NT2/D1 (cell line): ENCODE data around the gene KRT39.

ENCODE experiments used
- DNase-seq: peaks from one replicate; pipeline ENCODE4 v3.0.0-alpha.2; 2011; ENCODE audit warnings: low read depth, low spot score
- H3K27me3 ChIP-seq: 2 replicates; pipeline ENCODE4 v1.6.0; 2011; ENCODE audit warnings: mild to moderate bottlenecking; ENCODE audit not compliant: insufficient read length, insufficient read depth
- H3K36me3 ChIP-seq: 2 replicates; pipeline ENCODE4 v1.6.1; 2011; ENCODE audit warnings: mild to moderate bottlenecking, low read length, mixed read lengths; ENCODE audit not compliant: insufficient read depth, insufficient read length
- H3K4me1 ChIP-seq: 2 replicates; pipeline ENCODE4 v1.5.1; 2011; ENCODE audit not compliant: insufficient read depth, insufficient read length
- H3K4me3 ChIP-seq: 2 replicates; pipeline ENCODE4 v1.5.1; 2011; ENCODE audit warnings: low read depth; ENCODE audit not compliant: insufficient read length
- H3K9ac ChIP-seq: 2 replicates; pipeline ENCODE4 v1.6.0; 2011; ENCODE audit warnings: low read depth; ENCODE audit not compliant: insufficient read length
- H3K9me3 ChIP-seq: 2 replicates; pipeline ENCODE4 v1.5.1; 2011; ENCODE audit warnings: mild to moderate bottlenecking, low read length; ENCODE audit not compliant: insufficient read depth
- SUZ12 ChIP-seq: IDR thresholded peaks from 2 replicates; pipeline ENCODE4 v1.6.1; 2011; ENCODE audit not compliant: insufficient read length, insufficient read depth; ENCODE audit errors: extremely low read depth
- YY1 ChIP-seq: IDR thresholded peaks from 2 replicates; pipeline ENCODE4 v1.6.1; 2011; ENCODE audit not compliant: insufficient read length, insufficient read depth
- ZNF274 ChIP-seq: IDR thresholded peaks from 2 replicates; pipeline ENCODE4 v1.6.1; 2011; ENCODE audit warnings: mild to moderate bottlenecking, low read depth, low read length

The KRT39 gene

GRCh38 chr17:40942553-40942952, 24.2 kb downstream of the KRT39 start:
- H3K27me3 ChIP-seq = no peaks in the 10 kb centered on the region
- H3K9ac ChIP-seq = no peak overlapping the region
- no peaks in the 10 kb centered on the region for H3K9me3 ChIP-seq
- no peak for DNase-seq
- H3K36me3 ChIP-seq = no peaks in the 10 kb centered on the region
- TF ChIP-seq ZNF274 (no peak), SUZ12 (no peak), YY1 (no peak)
- no peaks in the 10 kb centered on the region for H3K4me1 ChIP-seq
- H3K4me3 ChIP-seq = no peak overlapping the region

- no peak for DNase-seq
- Histone ChIP-seq H3K36me3 (no peaks in the 10 kb centered on the region), H3K27me3 (no peaks in the 10 kb centered on the region), H3K4me1 (no peaks in the 10 kb centered on the region), H3K9me3 (no peaks in the 10 kb centered on the region), H3K9ac (no peak overlapping the region), H3K4me3 (no peak overlapping the region)
- TF ChIP-seq YY1 (no peak), ZNF274 (no peak), SUZ12 (no peak)
These were observed 26.5 kb downstream of the KRT39 start for GRCh38 chr17:40940266-40940665.

GRCh38 chr17:40938981-40939380, 27.8 kb downstream of the KRT39 start:
- Histone ChIP-seq H3K36me3 (no peaks in the 10 kb centered on the region), H3K4me3 (no peak overlapping the region), H3K27me3 (no peaks in the 10 kb centered on the region), H3K9me3 (no peaks in the 10 kb centered on the region), H3K9ac (no peak overlapping the region), H3K4me1 (no peaks in the 10 kb centered on the region)
- no peak for TF ChIP-seq SUZ12
- TF ChIP-seq ZNF274 = no peak
- no peak for DNase-seq

GRCh38 chr17:40937384-40937819, 29.3 kb downstream of the KRT39 start, which contains the start of gene KRT23:
Gene KRT23, minus strand, starts transcription at chr17:40937646. Its CDS starts 1,043 bp downstream, at chr17:40936603.
- Histone ChIP-seq H3K9me3 (no peaks in the 10 kb centered on the region), H3K4me3 (no peak within 1 kb of the TSS), H3K4me1 (no peaks in the 10 kb centered on the region), H3K36me3 (no peaks in the 10 kb centered on the region), H3K27me3 (no peaks in the 10 kb centered on the region), H3K9ac (no peak within 1 kb of the TSS)
- DNase-seq = no peak
- TF ChIP-seq ZNF274 (no peak), YY1 (no peak)

- no peak for TF ChIP-seq YY1
- TF ChIP-seq SUZ12 = no peak
- no peak for TF ChIP-seq ZNF274
- no peak overlapping the region for H3K4me3 ChIP-seq
- no peak overlapping the region for H3K9ac ChIP-seq
- no peaks in the 10 kb centered on the region for H3K9me3 ChIP-seq
- no peaks in the 10 kb centered on the region for H3K36me3 ChIP-seq
- no peaks in the 10 kb centered on the region for H3K27me3 ChIP-seq
- no peaks in the 10 kb centered on the region for H3K4me1 ChIP-seq
- DNase-seq = no peak
These were observed 29.8 kb downstream of the KRT39 start for GRCh38 chr17:40936976-40937375.

GRCh38 chr17:40936437-40936971, 30.2 kb downstream of the KRT39 start:
- no peaks in the 10 kb centered on the region for H3K4me1 ChIP-seq
- DNase-seq = no peak
- no peaks in the 10 kb centered on the region for H3K9me3 ChIP-seq
- H3K27me3 ChIP-seq = no peaks in the 10 kb centered on the region
- no peaks in the 10 kb centered on the region for H3K36me3 ChIP-seq
- H3K4me3 ChIP-seq = no peak overlapping the region
- no peak overlapping the region for H3K9ac ChIP-seq
- TF ChIP-seq YY1 (no peak), ZNF274 (no peak), SUZ12 (no peak)

GRCh38 chr17:40935624-40936023, 31.1 kb downstream of the KRT39 start:
- Histone ChIP-seq H3K9me3 (no peaks in the 10 kb centered on the region), H3K4me3 (no peak overlapping the region), H3K36me3 (no peaks in the 10 kb centered on the region), H3K27me3 (no peaks in the 10 kb centered on the region), H3K4me1 (no peaks in the 10 kb centered on the region), H3K9ac (no peak overlapping the region)
- TF ChIP-seq ZNF274 (no peak), SUZ12 (no peak), YY1 (no peak)
- no peak for DNase-seq

GRCh38 chr17:40932608-40933007, 34.1 kb downstream of the KRT39 start:
- TF ChIP-seq ZNF274 (no peak), SUZ12 (no peak), YY1 (no peak)
- Histone ChIP-seq H3K4me1 (no peaks in the 10 kb centered on the region), H3K27me3 (no peaks in the 10 kb centered on the region), H3K36me3 (no peaks in the 10 kb centered on the region), H3K9ac (no peak overlapping the region), H3K9me3 (no peaks in the 10 kb centered on the region), H3K4me3 (no peak overlapping the region)
- no peak for DNase-seq
